Neural cell (in vitro differentiated cells): ENCODE measurements around the gene PXDN.

ENCODE experiments used
- CTCF ChIP-seq: fragments of 450-650 bp; IDR thresholded peaks from 2 replicates; pipeline ENCODE4 v1.5.1; 2014; ENCODE audit warnings: antibody characterized with exemption, mild to moderate bottlenecking, moderate library complexity; ENCODE audit not compliant: poor library complexity, severe bottlenecking
- EP300 ChIP-seq: fragments of 450-650 bp; conservative IDR thresholded peaks from 2 replicates; pipeline ENCODE4 v1.6.1; 2014; ENCODE audit warnings: antibody characterized with exemption, mild to moderate bottlenecking, moderate library complexity; ENCODE audit not compliant: poor library complexity, severe bottlenecking
- EZH2 ChIP-seq: fragments of 200-600, 300-800 bp; shearing (Covaris generic), sonication (generic); IDR thresholded peaks from 2 replicates; pipeline ENCODE4 v1.6.1; 2014; ENCODE audit warnings: antibody characterized with exemption, low read length, borderline replicate concordance, mild to moderate bottlenecking; ENCODE audit not compliant: insufficient read depth, poor library complexity, severe bottlenecking
- MXI1 ChIP-seq: fragments of 450-650 bp; conservative IDR thresholded peaks from 2 replicates; pipeline ENCODE4 v1.6.1; 2014; ENCODE audit warnings: antibody characterized with exemption, mild to moderate bottlenecking; ENCODE audit not compliant: poor library complexity, severe bottlenecking
- POLR2AphosphoS5 ChIP-seq: IDR thresholded peaks from 2 replicates; pipeline ENCODE4 v1.6.1; 2012
- RAD21 ChIP-seq: fragments of 450-650 bp; conservative IDR thresholded peaks from 2 replicates; pipeline ENCODE4 v1.6.1; 2014; ENCODE audit warnings: antibody characterized with exemption, mild to moderate bottlenecking, moderate library complexity
- SMC3 ChIP-seq: fragments of 450-650 bp; conservative IDR thresholded peaks from 2 replicates; pipeline ENCODE4 v1.6.1; 2014; ENCODE audit warnings: antibody characterized with exemption, mild to moderate bottlenecking, moderate library complexity; ENCODE audit not compliant: poor library complexity
- TAF1 ChIP-seq: IDR thresholded peaks from 2 replicates; pipeline ENCODE4 v1.6.1; 2012; ENCODE audit warnings: low read depth
- TF ChIP-seq, protein P1 (sequence below): IDR thresholded peaks from 2 replicates; pipeline ENCODE4 v1.6.1; 2012; ENCODE audit warnings: borderline replicate concordance

DNA sequence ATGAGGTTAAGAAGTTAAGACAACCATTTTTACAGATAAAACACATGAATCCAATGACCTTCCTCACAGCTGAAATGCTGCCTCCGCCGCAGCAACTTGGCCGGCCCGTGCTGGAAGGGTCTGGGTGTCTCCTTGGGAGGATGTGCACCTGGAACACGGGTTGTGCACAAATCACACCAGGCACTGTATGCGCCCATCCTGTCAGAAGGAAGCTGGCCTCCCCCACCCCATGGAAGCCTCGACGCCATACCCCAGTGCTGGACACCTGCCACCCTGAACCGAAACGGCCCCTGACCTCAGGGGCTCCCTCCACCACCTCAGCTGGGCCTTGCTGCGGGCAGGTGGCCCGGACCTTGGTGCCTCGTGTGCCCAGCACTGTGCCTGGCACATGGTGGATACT, 111.8 kb downstream of the PXDN start:
- TF ChIP-seq EZH2 (no peak), RAD21 (no peak), CTCF (no peak), MXI1 (no peak), POLR2AphosphoS5 (no peak), EP300 (no peak), SMC3 (no peak), TAF1 (no peak)
- TF ChIP-seq, protein P1, sequence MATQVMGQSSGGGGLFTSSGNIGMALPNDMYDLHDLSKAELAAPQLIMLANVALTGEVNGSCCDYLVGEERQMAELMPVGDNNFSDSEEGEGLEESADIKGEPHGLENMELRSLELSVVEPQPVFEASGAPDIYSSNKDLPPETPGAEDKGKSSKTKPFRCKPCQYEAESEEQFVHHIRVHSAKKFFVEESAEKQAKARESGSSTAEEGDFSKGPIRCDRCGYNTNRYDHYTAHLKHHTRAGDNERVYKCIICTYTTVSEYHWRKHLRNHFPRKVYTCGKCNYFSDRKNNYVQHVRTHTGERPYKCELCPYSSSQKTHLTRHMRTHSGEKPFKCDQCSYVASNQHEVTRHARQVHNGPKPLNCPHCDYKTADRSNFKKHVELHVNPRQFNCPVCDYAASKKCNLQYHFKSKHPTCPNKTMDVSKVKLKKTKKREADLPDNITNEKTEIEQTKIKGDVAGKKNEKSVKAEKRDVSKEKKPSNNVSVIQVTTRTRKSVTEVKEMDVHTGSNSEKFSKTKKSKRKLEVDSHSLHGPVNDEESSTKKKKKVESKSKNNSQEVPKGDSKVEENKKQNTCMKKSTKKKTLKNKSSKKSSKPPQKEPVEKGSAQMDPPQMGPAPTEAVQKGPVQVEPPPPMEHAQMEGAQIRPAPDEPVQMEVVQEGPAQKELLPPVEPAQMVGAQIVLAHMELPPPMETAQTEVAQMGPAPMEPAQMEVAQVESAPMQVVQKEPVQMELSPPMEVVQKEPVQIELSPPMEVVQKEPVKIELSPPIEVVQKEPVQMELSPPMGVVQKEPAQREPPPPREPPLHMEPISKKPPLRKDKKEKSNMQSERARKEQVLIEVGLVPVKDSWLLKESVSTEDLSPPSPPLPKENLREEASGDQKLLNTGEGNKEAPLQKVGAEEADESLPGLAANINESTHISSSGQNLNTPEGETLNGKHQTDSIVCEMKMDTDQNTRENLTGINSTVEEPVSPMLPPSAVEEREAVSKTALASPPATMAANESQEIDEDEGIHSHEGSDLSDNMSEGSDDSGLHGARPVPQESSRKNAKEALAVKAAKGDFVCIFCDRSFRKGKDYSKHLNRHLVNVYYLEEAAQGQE: no peak
